HG03521 (cell line): ENCODE measurements around the gene TMEM94.
"Not testable (repeated sequence)": the region's sequence is repeated elsewhere in the genome, so short reads cannot be mapped to it uniquely, and the experiment has no call there.

Source experiments
- ATAC-seq: cut with Tn5 transposase; IDR thresholded peaks from one replicate; pipeline ENCODE4 v1.9.1; 2021; ENCODE audit warnings: mild to moderate bottlenecking, moderate library complexity; ENCODE audit not compliant: unreplicated experiment

TMEM94 gene

DNA sequence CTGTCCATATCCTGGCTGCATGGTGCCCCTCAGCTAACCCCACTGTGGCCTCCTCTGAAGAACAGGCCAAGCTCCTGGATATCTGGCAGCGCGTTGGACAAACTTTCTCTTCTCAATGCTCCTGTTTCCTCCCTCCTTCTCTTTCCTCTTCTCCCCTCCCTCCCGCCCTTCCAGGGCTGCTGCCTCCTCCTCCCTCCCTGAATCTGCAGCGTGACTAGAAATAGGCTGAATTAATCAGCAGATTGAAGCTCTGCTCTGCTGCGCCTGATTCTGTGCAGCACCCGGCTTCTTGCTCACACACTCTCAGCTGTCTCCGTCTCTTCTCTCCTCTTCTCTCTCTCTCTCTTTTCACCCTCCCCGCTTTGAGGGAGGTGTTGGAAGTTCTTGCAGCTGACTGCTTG, 19.8 kb downstream of the TMEM94 start:
- no peak for ATAC-seq

DNA sequence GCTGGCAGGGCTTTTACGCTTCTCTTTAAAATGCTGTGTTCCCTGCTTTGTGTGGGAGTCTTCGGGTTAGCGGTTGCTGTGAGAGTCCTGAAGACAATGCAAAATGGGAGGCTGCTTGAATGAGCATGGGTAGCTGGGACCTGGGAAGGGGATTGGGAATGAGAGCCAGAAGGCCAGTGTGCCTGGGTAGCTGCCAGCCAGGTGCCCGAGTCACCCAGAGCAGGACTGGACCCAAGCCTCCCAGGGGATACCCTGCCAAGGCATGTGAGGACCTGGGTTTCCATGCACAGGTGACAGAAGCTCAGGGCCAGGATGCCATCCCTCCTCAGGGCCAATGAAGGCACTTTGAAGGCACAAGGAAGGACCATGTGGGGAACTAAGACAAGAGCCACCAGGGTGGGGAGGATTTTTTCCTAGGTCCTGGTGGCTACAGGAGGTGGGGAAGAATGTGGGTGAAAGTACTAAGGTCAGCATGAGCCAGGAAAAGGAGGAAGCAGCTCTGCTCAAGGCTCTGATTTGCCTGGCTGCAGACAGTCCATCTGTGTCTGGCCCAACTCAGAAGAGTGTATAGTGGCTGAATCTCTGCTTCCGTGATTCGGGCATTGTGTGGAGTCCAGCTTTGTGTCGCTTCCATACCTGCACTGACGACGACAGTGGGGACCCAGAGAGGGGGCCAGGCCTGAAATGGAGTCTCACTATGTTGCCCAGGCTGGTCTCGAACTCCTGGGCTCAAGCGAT, 20.5 kb downstream of the TMEM94 start:
- ATAC-seq = no peak

DNA sequence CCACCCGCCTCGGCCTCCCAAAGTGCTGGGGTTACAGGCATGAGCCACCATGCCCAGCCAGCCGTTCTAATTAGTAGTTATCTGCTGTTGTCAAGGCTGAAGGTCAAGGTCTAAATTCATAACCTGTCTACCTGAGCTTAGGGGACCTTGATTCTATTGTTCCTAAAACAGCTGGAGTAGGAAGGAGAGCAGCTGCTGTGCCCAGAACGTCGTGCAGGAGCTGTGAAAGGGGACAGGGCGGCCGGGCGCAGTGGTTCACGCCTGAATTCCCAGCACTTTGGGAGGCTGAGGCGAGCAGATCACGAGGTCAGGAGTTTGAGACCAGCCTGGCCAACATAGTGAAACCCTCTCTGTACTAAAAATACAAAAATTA, 21.0 kb downstream of the TMEM94 start:
- not testable (repeated sequence) for ATAC-seq

DNA sequence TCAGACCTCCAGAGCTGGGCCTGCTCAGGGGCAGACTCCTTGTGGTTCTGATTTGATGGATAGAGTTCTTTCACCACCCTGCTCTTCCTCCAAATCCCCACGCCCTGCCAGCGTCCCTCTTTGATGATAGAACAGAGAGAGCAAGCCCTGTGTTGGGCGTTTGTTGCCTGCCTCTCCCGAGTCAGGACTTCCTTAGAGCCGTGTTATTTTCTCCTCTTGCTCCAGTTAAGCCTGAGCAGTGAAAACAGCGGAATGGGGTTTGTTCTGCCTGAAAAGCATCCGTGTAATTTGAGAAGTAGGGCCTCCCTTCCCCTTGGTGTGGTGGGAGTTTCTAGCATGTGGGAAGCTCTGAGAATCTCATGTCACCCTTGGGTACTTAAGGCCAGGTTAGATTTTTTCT, 22.1 kb downstream of the TMEM94 start:
- no peak for ATAC-seq

DNA sequence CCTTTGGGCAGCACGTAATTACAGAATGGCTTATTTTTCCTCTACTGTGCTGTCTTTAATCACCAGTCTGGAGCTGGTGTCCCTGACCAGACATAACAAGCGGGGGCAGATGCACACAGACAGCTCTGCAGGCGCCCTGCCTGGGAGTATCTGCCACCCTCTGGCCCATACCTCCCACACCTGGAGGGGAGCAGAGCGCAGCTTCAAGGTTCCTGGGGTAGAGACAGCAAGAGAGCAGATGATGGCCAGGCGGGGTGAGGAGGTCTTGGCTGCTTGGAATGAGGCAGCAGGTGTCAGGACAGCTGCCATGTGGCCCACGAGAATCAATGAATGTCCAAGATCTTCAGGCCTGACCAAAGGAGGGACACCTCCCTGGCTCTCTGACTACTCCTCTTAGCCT, 23.8 kb downstream of the TMEM94 start:
- no peak for ATAC-seq

DNA sequence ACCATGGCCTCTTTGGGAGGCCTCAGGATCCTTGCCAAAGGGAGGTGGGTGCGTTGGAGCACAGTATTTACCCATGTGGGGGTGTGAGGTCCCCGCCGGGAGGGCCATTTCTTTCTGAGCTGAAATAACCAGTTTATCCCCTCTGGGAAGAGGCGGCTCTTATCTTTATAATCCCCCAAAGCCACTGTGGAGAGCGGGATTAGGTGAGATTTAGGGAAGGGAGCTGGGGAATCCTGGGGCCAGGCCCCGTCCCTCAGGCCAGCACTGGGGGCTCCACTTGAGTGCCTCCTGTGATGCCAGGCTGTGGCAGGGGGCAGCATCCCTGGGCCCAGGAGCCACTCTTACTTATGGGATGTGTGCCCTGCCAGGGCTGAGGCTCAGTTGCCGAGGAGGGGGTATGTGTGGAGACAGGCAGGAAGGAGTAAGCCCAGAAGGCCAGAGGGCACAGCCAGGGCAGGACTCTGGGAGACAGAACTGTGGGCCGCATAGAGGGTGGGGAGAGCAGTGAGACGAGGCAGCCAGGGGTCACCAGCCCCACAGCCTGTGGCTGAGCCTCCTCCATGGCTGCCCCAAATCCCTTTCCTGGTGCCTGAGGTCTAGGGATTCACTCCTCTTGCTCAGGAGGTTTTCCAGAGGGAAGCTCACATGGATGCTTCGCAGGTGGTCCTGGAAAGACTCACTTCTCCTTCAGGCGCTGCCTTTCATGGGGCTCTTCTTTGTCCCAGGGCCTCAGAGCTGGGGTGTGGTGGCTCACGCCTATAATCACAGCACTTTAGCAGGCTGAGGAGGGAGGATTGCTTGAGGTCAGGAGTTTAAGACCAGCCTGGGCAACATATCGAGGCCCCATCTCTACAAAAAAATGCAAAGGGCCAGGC, 25.0 kb downstream of the TMEM94 start:
- ATAC-seq = no peak

DNA sequence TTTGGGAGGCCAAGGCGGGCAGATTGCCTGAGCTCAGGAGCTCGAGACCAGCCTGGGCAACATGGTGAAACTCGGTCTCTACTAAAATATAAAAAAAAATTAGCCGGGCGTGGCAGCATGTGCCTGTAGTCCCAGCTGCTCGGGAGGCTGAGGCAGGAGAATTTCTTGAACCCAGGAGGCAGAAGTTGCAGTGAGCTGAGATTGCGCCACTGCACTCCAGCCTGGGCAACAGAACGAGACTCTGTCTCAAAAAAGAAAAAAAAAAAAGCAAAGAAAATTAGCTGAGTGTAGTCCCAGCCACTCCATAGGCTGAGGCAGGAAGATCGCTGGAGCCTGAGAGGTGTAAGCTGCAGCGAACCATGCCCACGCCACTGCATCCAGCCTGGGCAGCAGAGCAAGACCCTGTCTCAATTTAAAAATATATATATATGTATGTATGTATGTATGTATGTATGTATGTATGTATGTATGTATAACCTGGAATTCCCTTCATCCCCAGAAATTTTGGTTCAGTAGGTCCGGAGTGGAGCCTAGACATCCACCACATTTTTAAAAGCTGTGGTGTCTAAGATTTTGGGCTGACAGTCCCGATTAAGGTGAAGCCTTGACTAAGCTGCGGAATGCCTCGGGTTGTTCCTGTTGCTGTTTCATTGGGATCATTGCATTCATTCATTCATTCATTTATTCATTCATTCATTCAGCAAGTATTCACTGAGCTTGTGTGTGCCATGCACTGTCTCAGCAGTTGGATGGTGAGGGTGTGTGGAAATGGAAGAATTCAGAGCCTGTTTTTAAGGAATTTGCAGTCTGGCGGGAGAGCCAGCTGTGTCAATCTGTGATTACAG, 25.9 kb downstream of the TMEM94 start:
- ATAC-seq = no peak

DNA sequence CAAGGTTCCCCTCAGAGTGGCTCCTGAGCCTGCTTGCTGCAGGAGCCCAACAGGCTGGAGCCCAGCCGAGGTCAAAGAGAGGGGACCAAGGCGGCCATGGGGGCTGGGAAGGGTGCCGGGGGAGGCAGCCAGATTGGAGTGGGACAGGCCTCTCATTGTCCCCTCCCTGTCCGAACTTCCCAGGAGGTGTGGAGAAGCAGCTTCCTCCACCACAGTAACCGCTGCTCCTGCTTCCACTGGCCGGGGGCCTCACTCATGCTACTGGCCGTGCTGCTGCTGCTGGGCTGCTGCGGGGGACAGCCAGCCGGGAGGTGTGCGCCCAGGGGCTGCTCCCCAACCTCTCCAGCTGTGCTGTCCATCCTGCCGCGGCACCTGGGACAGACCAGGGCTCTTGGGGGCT, 29.3 kb downstream of the TMEM94 start:
- ATAC-seq = no peak

DNA sequence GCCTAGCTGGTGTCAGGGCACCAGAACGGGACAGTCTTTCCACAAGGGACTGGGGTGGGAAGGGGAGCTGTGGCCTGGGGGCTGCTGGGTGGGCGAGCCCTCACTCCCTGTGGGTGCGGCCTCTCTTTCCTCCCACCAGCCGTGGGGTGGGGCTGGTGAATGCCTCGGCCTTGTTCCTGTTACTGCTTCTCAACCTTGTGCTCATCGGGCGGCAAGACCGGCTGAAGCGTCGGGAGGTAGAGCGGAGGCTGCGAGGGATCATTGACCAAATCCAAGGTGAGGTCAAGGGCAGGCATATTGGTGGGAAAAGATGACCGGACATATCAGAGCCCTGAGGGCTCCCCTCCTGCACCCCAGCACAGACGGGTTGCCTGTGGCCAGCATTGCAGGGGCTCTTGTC, 29.7 kb downstream of the TMEM94 start:
- no peak for ATAC-seq

DNA sequence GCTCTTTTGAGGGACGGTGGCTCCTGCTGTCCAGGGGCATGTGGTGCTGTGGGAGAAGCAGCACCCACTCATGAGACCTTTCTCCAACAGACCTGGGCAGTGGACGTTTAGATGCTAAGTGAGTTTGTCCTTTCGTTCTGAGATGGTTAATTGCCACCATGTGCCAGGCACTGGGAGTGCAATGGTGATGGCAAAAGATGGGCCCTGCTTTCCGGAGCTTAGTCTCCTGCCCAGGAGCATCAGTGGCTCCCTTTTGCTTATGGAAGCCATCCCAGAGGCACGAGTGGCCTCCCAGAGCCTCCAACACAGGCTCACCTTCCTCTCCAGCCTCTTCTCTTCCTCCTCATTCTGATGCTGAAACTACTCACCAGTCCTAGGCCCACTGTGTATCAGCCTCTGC, 30.5 kb downstream of the TMEM94 start:
- ATAC-seq = no peak

DNA sequence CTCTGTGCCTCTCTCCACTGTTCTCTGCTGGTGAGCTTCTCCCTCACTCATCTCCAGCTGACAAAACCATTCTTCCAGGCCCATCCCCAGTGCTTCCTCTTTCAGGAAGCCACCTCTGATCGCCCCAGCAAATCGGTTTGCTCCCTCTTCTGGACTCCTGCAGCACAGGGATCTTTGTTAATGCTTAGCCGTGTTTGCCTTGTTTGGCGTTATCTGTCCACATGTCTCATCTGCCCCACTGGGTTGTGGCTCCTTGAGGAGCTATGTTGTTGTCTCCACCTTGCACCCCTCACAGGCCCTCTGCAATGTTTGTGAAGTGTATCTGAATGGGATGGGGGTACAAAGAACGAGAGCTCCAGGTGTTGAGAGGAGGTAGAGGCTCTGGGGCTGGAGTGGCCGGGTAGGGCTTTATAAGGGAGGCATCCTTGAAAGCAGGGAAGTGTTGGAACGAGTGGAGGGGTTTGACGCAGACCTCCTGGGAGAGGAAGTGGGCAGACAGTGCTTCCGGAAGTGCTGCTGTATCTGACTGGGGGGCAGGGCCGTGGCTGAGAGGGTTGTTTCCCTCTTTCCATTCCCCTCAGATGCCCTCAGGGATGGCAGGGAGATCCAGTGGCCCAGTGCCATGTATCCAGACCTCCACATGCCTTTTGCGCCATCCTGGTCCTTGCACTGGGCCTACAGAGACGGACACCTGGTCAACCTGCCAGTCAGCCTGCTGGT, 31.1 kb downstream of the TMEM94 start:
- ATAC-seq = no peak

DNA sequence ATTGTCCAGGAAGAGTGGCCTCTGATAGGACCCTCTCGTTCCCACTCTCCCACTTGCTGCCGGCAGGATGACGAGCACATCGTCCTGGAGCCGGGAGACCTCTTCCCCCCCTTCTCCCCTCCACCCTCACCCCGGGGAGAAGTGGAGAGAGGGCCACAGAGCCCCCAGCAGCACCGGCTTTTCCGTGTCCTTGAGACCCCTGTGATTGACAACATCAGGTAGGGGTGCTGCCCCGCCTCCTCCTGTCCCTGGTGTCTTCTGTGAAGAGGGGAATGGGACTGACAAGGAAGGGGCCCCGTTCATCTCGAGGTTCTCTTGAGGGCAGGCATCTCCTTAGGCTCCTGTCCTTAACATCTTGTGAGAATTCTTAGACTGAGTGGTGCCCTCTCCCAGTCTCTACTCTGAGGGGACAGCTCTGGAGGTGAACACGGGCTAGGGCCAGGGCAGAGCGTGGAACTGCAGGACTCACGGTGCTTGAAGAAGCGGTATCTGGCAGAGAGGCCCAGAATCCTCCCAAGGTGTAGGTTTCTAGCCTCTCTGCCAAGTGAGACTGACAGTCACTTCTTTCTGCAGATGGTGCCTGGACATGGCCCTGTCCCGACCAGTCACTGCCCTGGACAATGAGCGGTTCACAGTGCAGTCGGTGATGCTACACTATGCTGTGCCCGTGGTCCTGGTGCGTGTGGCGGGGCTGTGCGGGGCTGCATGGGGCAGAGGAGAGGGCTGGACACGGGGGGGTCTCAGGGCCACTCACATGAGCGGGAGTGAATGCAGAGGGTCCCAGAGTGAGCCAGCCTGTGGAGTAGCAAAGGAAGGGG, 32.5 kb downstream of the TMEM94 start:
- no peak for ATAC-seq

DNA sequence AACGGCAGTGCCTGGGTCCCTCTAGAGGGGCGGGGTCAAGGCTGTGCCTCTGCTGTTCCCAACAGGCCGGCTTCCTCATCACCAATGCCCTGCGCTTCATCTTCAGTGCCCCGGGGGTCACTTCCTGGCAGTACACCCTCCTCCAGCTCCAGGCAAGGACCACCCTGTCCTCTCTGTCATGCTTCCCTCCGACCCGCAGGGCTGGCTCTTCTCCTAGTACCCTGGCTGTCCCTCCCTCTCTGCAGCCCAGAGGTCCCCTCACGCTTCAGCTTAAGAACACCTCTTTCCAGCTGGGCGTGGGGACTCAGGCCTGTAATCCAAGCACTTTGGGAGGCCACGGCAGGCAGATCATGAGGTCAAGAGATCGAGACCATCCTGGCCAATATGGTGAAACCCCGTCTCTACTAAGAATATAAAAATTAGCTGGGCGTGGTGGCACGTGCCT, 33.1 kb downstream of the TMEM94 start:
- ATAC-seq = no peak

DNA sequence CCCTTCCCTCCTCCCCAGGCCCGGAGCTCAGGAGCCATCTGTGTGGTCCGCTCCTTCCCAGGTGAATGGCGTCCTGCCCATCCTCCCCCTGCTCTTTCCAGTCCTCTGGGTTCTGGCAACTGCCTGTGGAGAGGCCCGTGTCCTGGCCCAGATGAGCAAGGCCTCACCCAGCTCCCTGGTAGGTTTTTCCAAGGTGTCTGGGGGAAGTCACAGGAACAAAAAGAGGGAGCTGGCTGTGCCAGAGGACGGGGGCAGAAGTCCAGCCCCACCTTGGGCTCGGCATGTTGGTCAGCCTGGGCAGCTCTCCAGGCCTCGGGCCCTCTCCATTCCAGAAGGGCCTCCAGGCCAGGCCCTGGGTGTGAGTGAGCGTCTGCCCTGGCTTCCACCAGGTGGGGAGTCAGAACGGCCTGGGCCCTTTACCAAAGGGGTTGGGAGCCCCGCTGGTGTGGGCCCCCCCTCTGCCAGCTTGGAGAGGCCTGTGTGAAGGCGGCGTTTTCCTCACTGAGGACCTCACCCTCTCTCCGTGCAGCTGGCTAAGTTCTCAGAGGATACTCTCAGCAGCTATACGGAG, 33.8 kb downstream of the TMEM94 start:
- ATAC-seq = no peak

DNA sequence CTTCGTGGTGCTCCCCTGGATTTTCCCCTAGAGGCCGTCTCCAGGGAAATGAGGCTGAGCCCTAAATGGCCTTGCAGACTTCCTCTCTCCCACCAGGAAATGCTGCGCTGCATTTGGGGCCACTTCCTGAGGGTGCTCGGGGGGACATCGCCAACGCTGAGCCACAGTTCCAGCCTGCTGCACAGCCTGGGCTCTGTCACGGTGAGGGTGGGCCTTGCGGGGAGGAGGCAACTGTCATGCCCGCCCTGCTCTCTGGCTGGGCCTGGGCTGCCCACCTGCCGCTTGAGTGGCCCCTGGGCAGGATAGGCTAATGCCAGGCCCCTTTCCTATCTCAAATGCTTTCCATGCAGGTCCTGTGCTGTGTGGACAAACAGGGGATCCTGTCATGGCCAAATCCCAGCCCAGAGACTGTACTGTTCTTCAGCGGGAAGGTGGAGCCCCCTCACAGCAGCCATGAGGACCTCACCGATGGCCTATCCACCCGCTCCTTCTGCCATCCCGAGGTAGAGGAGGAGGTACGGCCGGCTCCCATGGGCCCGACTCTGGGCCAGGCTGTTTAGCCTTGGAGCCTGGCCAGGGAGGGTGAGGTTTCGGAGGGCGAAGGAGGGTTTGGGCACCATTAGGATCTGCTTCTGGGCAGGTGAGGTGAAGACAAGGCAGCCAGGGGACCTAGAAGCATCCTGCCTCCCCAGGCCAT, 34.7 kb downstream of the TMEM94 start:
- no peak for ATAC-seq

DNA sequence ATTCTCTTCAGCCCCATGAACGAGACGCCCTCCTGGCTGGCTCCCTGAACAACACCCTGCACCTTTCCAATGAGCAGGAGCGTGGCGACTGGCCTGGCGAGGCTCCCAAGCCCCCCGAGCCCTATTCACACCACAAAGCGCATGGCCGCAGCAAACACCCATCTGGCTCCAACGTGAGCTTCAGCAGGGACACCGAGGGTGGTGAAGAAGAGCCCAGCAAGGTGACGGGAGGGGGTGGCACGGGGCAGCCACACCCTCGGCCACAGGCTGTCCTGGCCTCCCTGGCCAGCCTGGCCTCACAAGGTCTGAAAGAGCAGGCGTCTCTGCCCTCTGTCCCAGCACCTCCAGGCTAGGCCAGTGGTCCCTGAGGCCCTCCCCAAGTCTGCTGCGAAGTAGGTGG, 35.2 kb downstream of the TMEM94 start:
- no peak for ATAC-seq

DNA sequence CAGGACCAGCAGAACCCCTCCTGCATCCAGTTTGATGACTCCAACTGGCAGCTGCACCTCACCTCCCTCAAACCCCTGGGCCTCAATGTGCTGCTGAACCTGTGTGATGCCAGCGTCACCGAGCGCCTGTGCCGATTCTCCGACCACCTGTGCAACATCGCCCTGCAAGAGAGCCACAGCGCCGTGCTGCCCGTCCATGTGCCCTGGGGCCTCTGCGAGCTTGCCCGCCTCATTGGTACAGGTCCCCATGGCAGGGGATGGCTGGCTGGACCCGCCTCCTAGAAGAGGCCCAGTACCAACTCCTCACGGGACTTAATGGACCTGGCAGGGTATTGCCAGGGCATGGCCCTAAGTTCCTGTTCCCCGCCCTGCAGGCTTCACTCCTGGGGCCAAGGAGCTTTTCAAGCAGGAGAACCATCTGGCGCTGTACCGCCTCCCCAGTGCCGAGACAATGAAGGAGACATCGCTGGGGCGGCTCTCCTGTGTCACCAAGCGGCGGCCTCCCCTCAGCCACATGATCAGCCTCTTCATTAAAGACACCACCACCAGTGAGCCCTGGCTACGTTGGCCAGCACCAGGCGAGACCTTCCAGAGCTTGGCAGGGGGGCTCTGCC, 36.2 kb downstream of the TMEM94 start:
- ATAC-seq = no peak

DNA sequence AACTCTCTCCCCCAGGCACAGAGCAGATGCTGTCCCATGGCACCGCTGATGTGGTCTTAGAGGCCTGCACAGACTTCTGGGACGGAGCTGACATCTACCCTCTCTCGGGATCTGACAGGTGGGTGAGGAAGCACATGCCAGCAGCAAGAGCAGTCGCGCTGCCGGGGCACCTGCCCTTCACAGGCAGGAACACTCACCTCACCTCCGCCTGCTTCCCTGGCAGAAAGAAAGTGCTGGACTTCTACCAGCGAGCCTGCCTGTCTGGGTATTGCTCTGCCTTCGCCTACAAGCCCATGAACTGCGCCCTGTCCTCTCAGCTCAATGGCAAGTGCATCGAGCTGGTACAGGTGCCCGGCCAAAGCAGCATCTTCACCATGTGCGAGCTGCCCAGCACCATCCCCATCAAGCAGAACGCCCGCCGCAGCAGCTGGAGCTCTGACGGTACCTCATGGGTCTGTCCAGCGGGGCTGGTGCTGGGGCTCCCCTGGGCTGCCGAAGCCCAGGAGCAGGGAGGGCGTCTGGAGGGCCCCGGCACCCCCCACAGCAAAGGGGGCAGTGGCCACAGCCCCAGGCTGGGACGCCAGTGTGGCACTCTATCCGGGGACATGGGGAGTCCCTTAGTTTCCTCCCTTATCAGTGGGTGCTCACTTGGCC, 37.2 kb downstream of the TMEM94 start:
- no peak for ATAC-seq
